Panc1 (cell line): ENCODE results near the gene CAV1. TPM values are rescaled to one million over a fixed set of nuclear protein-coding genes. Genes with fewer than 3 reads are reported as not detected.

Source experiments
- ATAC-seq: fragments of 200-7000 bp; cut with Tn5 transposase; 2 replicates; pipeline ENCODE4 v1.9.1; 2020; ENCODE audit warnings: mild to moderate bottlenecking, moderate library complexity
- BruUV-seq: library from RNA; stranded (reverse); fragments of 400-500 nt; replicated peaks from 2 replicates; lab custom pipeline; 2021; lab: Mats Ljungman, UMichigan
- CTCF ChIA-PET: fragments of 300-600 bp; sonication (Branson Sonifier 250); formaldehyde crosslinking; loops from one replicate; lab custom pipeline; 2022; ENCODE audit warnings: antibody characterized with exemption; lab: Charles Lee
- POLR2A ChIA-PET: fragments of 300-600 bp; sonication (Branson Sonifier 250); formaldehyde crosslinking; loops from one replicate; lab custom pipeline; 2022; ENCODE audit warnings: antibody characterized with exemption; lab: Charles Lee
- DNase-seq: peaks from one replicate; pipeline ENCODE4 v3.0.0-alpha.2; 2010; ENCODE audit warnings: low read depth, low spot score
- H3K27ac ChIP-seq: 2 replicates; pipeline ENCODE4 v1.5.1; 2011; ENCODE audit warnings: mild to moderate bottlenecking, low read length, inconsistent platforms
- H3K27me3 ChIP-seq: fragments of 200-500 bp; sonication (Bioruptor generic); 2 replicates; pipeline ENCODE4 v1.6.0; 2014; ENCODE audit warnings: low read length, inconsistent platforms; ENCODE audit not compliant: control insufficient read depth, insufficient read depth
- H3K36me3 ChIP-seq: fragments of 200-500 bp; sonication (Bioruptor generic); 2 replicates; pipeline ENCODE4 v1.5.1; 2014; ENCODE audit warnings: inconsistent platforms, mild to moderate bottlenecking, low read length, moderate library complexity; ENCODE audit not compliant: control insufficient read depth, insufficient read depth
- H3K4me1 ChIP-seq: 2 replicates; pipeline ENCODE4 v1.5.1; 2011; ENCODE audit warnings: inconsistent platforms, mild to moderate bottlenecking, low read length, moderate library complexity; ENCODE audit not compliant: control insufficient read depth, insufficient read depth
- H3K4me3 ChIP-seq, 2 experiments: 2 replicates each; pipeline ENCODE4 v1.5.1; 2011 to 2012; ENCODE audit warnings: low read depth in 2 of 2, low read length in 2 of 2, mild to moderate bottlenecking in 2 of 2, inconsistent platforms in 1 of 2, moderate library complexity in 1 of 2
- H3K9me3 ChIP-seq: fragments of 200-500 bp; sonication (Bioruptor generic); 2 replicates; pipeline ENCODE4 v1.5.1; 2014; ENCODE audit warnings: low read depth, mild to moderate bottlenecking, inconsistent platforms, low read length, moderate library complexity; ENCODE audit not compliant: control insufficient read depth, insufficient read depth
- POLR2AphosphoS5 ChIP-seq: IDR thresholded peaks from 2 replicates; pipeline ENCODE4 v1.6.1; 2012; ENCODE audit warnings: mild to moderate bottlenecking, low read depth, low read length, moderate library complexity
- SIN3A ChIP-seq: IDR thresholded peaks from 2 replicates; pipeline ENCODE4 v1.6.1; 2012; ENCODE audit warnings: low read depth, mild to moderate bottlenecking, low read length, moderate library complexity, borderline replicate concordance; ENCODE audit not compliant: insufficient read depth
- TCF7L2 ChIP-seq: IDR thresholded peaks from 2 replicates; pipeline ENCODE4 v1.6.1; 2011; ENCODE audit warnings: mild to moderate bottlenecking, low read depth, low read length, inconsistent platforms
- in situ Hi-C: cut with HindIII; loops from 2 replicates; pipeline ENCODE4 v1.10.0; 2016; ENCODE audit warnings: low sequenced_read_pairs, low pct_unique_long_range_greater_than_20kb
- intact Hi-C: fragments of 100-400 bp; cut with micrococcal nuclease; formaldehyde crosslinking; loops from one replicate; pipeline ENCODE4 v1.10.0; 2022; ENCODE audit not compliant: unreplicated experiment
- total RNA-seq: library from RNA; stranded (reverse); gene quantifications from one replicate; pipeline ENCODE4 v1.2.1, GENCODE V29; 2021; ENCODE audit not compliant: unreplicated experiment
- TF ChIP-seq, protein P1 (sequence below): fragments of 450-650 bp; IDR thresholded peaks from 2 replicates; pipeline ENCODE4 v1.5.1; 2017; ENCODE audit warnings: mild to moderate bottlenecking
- TF ChIP-seq, protein P2 (sequence below), 2 experiments: IDR thresholded peaks; 2 replicates each; pipeline ENCODE4 v1.6.1; 2011 to 2012; ENCODE audit warnings: low read depth in 2 of 2, control low read depth in 1 of 2, low read length in 1 of 2, mild to moderate bottlenecking in 1 of 2, moderate library complexity in 1 of 2; ENCODE audit not compliant: insufficient read depth in 1 of 2

Gene CAV1
- total RNA-seq, 1 experiment from 2014 or later: 496 TPM

GRCh38 chr7:116607299-116607698 lies 82.5 kb downstream of the CAV1 start:
- Histone ChIP-seq H3K27me3 (no peaks in the 10 kb centered on the region), H3K4me3 (no peak overlapping the region), H3K36me3 (no peaks in the 10 kb centered on the region), H3K4me1 (no peaks in the 10 kb centered on the region), H3K27ac (no peak overlapping the region), H3K9me3 (no peaks in the 10 kb centered on the region)
- DNase-seq (no peak), ATAC-seq (no peak)
- in situ Hi-C loops: no loop called here
- no TSS peak for BruUV-seq
- ChIA-PET POLR2A (interaction anchor here (0.5 kb wide), 1 partner anchor 545 kb away, joined by 3 read pairs; no protein-coding TSS in a partner anchor), CTCF (no interaction called here)
- TF ChIP-seq, protein P1, sequence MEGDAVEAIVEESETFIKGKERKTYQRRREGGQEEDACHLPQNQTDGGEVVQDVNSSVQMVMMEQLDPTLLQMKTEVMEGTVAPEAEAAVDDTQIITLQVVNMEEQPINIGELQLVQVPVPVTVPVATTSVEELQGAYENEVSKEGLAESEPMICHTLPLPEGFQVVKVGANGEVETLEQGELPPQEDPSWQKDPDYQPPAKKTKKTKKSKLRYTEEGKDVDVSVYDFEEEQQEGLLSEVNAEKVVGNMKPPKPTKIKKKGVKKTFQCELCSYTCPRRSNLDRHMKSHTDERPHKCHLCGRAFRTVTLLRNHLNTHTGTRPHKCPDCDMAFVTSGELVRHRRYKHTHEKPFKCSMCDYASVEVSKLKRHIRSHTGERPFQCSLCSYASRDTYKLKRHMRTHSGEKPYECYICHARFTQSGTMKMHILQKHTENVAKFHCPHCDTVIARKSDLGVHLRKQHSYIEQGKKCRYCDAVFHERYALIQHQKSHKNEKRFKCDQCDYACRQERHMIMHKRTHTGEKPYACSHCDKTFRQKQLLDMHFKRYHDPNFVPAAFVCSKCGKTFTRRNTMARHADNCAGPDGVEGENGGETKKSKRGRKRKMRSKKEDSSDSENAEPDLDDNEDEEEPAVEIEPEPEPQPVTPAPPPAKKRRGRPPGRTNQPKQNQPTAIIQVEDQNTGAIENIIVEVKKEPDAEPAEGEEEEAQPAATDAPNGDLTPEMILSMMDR: no peak
- TF ChIP-seq POLR2AphosphoS5 (no peak), SIN3A (no peak), TCF7L2 (no peak)
- TF ChIP-seq, protein P2, sequence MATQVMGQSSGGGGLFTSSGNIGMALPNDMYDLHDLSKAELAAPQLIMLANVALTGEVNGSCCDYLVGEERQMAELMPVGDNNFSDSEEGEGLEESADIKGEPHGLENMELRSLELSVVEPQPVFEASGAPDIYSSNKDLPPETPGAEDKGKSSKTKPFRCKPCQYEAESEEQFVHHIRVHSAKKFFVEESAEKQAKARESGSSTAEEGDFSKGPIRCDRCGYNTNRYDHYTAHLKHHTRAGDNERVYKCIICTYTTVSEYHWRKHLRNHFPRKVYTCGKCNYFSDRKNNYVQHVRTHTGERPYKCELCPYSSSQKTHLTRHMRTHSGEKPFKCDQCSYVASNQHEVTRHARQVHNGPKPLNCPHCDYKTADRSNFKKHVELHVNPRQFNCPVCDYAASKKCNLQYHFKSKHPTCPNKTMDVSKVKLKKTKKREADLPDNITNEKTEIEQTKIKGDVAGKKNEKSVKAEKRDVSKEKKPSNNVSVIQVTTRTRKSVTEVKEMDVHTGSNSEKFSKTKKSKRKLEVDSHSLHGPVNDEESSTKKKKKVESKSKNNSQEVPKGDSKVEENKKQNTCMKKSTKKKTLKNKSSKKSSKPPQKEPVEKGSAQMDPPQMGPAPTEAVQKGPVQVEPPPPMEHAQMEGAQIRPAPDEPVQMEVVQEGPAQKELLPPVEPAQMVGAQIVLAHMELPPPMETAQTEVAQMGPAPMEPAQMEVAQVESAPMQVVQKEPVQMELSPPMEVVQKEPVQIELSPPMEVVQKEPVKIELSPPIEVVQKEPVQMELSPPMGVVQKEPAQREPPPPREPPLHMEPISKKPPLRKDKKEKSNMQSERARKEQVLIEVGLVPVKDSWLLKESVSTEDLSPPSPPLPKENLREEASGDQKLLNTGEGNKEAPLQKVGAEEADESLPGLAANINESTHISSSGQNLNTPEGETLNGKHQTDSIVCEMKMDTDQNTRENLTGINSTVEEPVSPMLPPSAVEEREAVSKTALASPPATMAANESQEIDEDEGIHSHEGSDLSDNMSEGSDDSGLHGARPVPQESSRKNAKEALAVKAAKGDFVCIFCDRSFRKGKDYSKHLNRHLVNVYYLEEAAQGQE (IDR thresholded peaks at IDR 0.05; ENCODE audit: insufficient read depth in 1 of 2, low read depth in 2 of 2, low read length in 1 of 2): no peak
- intact Hi-C loops: no loop called here

GRCh38 chr7:116610210-116610609 lies 85.4 kb downstream of the CAV1 start:
- H3K36me3 ChIP-seq: no peaks in the 10 kb centered on the region
- DNase-seq: no peak
- H3K27ac ChIP-seq: no peak overlapping the region
- ChIA-PET POLR2A (no interaction called here), CTCF (no interaction called here)
- in situ Hi-C loops (no loop called here), intact Hi-C loops (no loop called here)
- no peak for TF ChIP-seq SIN3A
- TF ChIP-seq, protein P2 (IDR thresholded peaks at IDR 0.05; ENCODE audit: insufficient read depth in 1 of 2, low read depth in 2 of 2, low read length in 1 of 2): no peak
- no peak for TF ChIP-seq POLR2AphosphoS5
- TF ChIP-seq, protein P1: no peak
- TF ChIP-seq TCF7L2: no peak
- no TSS peak for BruUV-seq
- H3K4me3 ChIP-seq: no peak overlapping the region
- ATAC-seq: no peak
- H3K27me3 ChIP-seq: no peaks in the 10 kb centered on the region
- no peaks in the 10 kb centered on the region; the same call in 1 of the 2 replicates for H3K4me1 ChIP-seq
- H3K9me3 ChIP-seq: no peaks in the 10 kb centered on the region
